Cardiac fibroblast (primary cell): Measurements from ENCODE around the gene HBZ.

Experiments used
- DNase-seq, 2 donors: peaks; one replicate each; pipeline versions ENCODE4 v3.0.0 to v3.0.0-alpha.2; 2010; ENCODE audit warnings: low read depth in 2 of 2
- H3K4me3 ChIP-seq, 2 donors: replicated peaks in 1 of 2; 1 replicate in 1 of 2; 2 replicates in 1 of 2; pipeline ENCODE4 v1.5.1; 2011; ENCODE audit warnings: low read depth in 2 of 2, low read length in 2 of 2, mild to moderate bottlenecking in 2 of 2, moderate library complexity in 1 of 2
- CTCF ChIP-seq: IDR thresholded peaks from one replicate; pipeline ENCODE4 v1.5.1; 2011; ENCODE audit warnings: low read depth, mild to moderate bottlenecking, low read length, inconsistent platforms

The HBZ gene

GRCh38 chr16:152141-153128 is at the start of gene HBZ:
TSS of gene HBZ (plus strand) at chr16:152644. CDS start at chr16:152910, 266 bp downstream.
- no peak for DNase-seq
- no peak for TF ChIP-seq CTCF
- H3K4me3 ChIP-seq: no peak within 1 kb of the TSS

DNA sequence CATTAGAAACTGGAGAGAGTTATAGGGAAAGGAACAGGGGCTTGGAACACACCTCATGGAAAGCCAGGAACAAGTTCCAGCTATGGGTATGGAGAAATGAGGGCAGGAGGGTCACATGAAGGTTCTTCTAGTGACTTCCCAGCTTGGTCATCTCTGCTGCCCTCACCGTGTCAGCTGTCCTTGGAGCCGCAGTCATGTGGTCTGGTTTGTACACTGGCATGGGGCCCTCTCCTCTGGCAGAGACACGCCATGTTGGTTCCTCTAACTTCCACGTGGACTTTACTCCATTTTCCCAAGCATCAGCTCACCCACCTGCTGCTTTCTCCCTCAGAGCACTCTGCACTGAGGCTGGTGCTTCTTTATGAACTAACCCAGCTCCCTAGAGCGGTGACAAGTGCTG is 48.1 kb upstream of the HBZ start:
- H3K4me3 ChIP-seq: no peak overlapping the region
- no peak for DNase-seq
- TF ChIP-seq CTCF: no peak

- TF ChIP-seq CTCF: no peak
- H3K4me3 ChIP-seq: no peak overlapping the region
- no peak for DNase-seq
Observed at GRCh38 chr16:104928-105327, 47.5 kb upstream of the HBZ start.

DNA sequence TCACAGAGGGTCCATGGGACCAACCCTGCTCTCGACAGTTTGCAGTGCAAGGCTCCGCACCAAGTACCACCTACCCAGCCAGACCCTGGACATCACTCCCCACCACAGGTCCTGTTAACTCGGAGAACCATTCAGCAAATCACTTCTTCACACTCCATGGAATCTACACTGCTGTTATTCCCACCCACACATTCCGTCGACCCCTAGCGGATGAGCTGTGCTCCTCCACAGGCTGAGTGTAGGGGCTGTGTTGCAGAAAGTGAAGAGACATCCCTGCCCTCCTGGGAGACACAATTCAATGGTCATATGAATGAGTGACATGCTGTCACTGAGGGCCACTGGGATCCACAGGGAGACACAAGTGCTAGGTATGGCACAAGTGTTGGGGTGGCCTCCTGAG is 46.9 kb upstream of the HBZ start:
- DNase-seq: no peak
- H3K4me3 ChIP-seq: no peak overlapping the region
- TF ChIP-seq CTCF: no peak

- peak; percentile 91 to 92 for DNase-seq
- TF ChIP-seq CTCF: peak; percentile 84
Observed at GRCh38 chr16:106623-107324, 45.7 kb upstream of the HBZ start.

GRCh38 chr16:112153-112840 is 40.1 kb upstream of the HBZ start:
- TF ChIP-seq CTCF: no peak
- no peak for DNase-seq
- no peak overlapping the region for H3K4me3 ChIP-seq

More at GRCh38 chr16:106623-107324, 45.7 kb upstream of the HBZ start:
- H3K4me3 ChIP-seq: no peak overlapping the region
